HG03558 (cell line): ENCODE results near the gene CCNB1IP1.
A peak's percentile ranks its signal among the peaks of the same experiment; 100 is the strongest.
"Not testable (repeated sequence)": the region's sequence is repeated elsewhere in the genome, so short reads cannot be mapped to it uniquely, and the experiment has no call there.

Experiments
- ATAC-seq: cut with Tn5 transposase; IDR thresholded peaks from one replicate; pipeline ENCODE4 v1.9.1; 2021; ENCODE audit warnings: moderate number of reproducible peaks; ENCODE audit not compliant: unreplicated experiment; ENCODE audit errors: extremely low read depth

The CCNB1IP1 gene, protein sequence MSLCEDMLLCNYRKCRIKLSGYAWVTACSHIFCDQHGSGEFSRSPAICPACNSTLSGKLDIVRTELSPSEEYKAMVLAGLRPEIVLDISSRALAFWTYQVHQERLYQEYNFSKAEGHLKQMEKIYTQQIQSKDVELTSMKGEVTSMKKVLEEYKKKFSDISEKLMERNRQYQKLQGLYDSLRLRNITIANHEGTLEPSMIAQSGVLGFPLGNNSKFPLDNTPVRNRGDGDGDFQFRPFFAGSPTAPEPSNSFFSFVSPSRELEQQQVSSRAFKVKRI

DNA sequence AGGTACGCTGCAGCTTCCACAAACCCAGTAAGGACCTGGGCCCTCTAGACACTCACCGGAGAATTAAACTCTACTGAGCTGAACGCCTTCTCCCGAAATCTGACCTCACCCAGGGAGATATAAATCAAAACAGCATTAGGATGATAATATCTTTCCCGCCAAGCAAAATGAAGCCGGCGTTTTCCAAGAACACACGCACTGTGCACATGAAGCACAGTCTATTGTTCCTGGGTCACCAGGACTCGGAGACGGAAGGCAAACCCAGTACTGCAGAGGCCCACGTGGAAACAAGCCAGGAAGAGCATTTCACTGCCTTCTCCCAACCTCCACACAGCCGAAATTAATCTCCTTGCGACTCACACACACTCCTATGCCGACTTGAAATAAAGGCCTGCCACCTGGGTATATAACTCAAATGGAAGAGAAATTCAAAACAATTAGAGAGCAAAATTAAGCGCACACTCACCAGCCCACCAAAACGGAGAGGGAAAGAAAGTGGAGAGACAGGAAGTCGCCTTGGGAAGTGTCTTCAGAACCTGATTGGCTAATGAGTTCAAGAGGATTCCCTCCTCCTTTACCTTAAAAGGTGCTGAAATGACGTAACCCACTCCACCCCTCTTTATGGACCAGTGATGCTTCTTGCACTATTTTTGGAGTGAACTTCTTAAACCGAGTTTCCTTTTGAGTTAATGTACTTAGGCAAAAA is at the start of gene CCNB1IP1:
Gene CCNB1IP1 (minus strand): TSS at position 492 of the 706 bp plus-strand sequence. CDS start 16,756 bp downstream, outside the sequence.
- ATAC-seq: peak; percentile 95

GRCh38 chr14:20382526-20382925 is 49.4 kb upstream of the CCNB1IP1 start:
- no peak for ATAC-seq

GRCh38 chr14:20381341-20381740 is 48.3 kb upstream of the CCNB1IP1 start:
- ATAC-seq: no peak

- no peak for ATAC-seq
These were observed 47.6 kb upstream of the CCNB1IP1 start for GRCh38 chr14:20380681-20381080.

GRCh38 chr14:20379743-20380142 is 46.7 kb upstream of the CCNB1IP1 start:
- no peak for ATAC-seq

DNA sequence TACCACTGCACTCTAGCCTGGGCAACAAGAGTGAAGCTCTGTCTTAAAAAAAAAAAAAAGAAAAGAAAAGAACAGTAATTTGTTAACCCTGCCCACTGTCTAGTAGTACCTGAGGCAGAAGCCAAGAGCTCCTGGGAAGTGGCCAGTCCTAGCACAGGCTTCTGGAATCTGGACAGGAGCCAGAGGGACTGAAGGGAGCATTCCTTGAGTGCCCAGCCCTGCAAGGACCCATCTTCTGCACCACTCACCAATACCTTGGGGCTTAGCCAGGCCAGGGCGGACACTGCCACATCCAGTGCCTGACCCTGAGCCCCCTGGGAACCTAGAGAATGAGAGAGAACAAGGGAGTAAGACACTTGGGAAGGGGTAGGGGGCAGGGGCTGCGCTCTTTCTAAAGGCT is 44.1 kb upstream of the CCNB1IP1 start:
- no peak for ATAC-seq

- no peak for ATAC-seq
These were observed 43.1 kb upstream of the CCNB1IP1 start for GRCh38 chr14:20376071-20376588.

- ATAC-seq: no peak
These were observed 42.4 kb upstream of the CCNB1IP1 start for GRCh38 chr14:20375471-20375870.

GRCh38 chr14:20372796-20373195 is 39.7 kb upstream of the CCNB1IP1 start:
- ATAC-seq: no peak

DNA sequence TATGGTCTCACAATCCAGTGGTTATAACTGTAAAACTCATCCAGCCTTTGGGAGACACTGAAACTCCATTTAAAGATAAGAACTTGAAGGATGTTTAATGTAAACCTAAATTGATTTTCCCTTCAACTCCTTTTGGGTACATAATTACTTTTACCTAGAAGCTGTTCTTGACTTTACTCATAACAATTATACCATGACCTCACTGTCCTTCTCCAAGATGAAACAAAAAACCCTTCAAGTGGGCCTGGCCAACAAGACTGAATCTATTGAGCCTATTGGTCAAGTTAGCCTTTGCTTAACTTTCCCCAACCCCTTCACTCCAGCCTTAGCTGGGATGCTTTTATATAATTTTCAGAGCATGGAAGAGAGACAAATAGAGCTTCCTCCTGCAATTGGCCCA is 32.8 kb upstream of the CCNB1IP1 start:
- no peak for ATAC-seq

- ATAC-seq: not testable (repeated sequence)
These were observed 25.4 kb upstream of the CCNB1IP1 start for GRCh38 chr14:20358474-20358873.

DNA sequence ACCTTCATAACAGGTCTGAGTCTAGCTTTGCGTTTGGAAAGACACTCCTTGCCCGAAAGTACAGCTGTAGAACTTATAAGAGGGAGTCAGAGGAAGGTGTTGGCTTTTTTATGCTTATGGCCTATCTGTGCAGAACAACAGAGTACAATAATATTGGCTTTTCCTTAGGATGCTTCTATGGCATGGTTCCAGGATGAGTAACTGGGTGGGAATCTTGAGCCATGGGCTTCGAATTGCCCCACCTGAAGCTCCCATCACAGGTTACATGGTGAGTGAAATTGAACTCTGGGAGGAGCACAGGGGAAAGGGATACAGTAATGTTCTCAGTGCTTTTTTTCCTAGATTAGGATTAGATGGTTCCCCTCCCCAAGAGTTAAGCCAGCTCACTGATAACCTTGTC is 23.3 kb upstream of the CCNB1IP1 start:
- ATAC-seq: no peak

DNA sequence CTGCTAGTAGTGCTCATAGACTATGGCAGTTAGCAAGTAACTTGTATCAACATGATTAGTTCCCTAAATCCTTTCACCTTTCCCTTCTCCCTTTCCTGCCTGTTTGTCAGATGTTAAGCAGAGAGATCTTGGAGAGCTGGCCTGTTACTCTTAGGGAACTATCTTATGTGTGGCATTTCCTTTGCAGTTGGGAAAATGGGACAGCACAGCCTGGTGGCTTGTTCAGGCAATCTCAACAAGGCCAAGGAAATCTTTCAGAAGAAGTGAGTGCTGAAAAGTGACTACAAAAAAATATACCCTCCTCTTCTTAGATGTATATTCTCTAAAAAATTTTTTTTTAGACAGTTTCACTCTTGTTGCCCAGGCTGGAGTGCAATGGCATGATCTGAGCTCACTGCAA is 17.8 kb upstream of the CCNB1IP1 start:
- ATAC-seq: no peak

GRCh38 chr14:20350282-20350681 is 17.2 kb upstream of the CCNB1IP1 start:
- no peak for ATAC-seq

- no peak for ATAC-seq
These were observed 14.7 kb upstream of the CCNB1IP1 start for GRCh38 chr14:20347747-20348146.

DNA sequence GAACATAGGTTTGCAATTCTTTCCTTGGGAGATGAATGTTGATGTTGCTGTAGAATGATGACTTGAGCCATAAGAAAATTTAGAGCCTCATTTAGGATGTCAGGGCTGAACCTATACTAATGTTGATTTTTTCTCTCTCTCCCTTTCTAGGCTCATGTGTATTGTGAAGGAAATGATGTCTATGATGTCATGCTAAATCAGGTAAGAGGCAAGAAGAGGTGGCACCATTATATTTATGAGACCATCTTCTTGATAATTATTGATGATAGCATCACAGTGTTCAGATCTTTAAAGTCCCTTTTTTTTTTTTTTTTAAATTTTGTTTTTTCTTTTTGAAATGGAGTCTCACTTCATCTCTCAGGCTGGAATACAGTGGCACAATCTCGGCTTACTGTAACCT is 13.6 kb upstream of the CCNB1IP1 start:
- no peak for ATAC-seq

- ATAC-seq: no peak
These were observed 12.3 kb upstream of the CCNB1IP1 start for GRCh38 chr14:20345366-20345765.

- no peak for ATAC-seq
These were observed 10.8 kb upstream of the CCNB1IP1 start for GRCh38 chr14:20343862-20344220.

- ATAC-seq: peak; percentile 85
These were observed 10.2 kb upstream of the CCNB1IP1 start, which contains the start of gene PARP2 for GRCh38 chr14:20343092-20343861. TSS of gene PARP2 (plus strand) at chr14:20343635. CDS start at chr14:20343642, 7 bp downstream.

- no peak for ATAC-seq
These were observed 8.6 kb upstream of the CCNB1IP1 start for GRCh38 chr14:20341646-20342045.

DNA sequence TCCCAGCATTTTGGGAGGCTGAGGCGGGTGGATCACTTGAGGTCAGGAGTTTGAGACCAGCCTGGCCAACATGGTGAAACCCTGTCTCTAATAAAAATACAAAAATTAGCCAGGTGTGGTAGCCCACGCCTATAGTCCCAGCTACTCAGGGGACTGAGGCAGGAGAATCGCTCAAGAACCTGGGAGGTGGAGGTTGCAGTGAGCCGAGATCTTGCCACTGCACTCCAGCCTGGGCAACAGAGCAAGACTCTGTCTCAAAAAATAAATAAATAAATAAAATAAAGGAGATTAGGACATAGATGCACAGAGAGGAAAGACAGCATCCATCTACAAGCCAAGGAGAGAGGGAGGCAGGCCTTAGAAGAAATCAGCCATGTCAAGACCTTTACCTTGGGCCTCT is 8.0 kb upstream of the CCNB1IP1 start:
- ATAC-seq: not testable (repeated sequence)
